Colon (tissue), 2 donors: Measurements from ENCODE around the gene PWWP2B.
"Not testable (repeated sequence)": the region's sequence is repeated elsewhere in the genome, so short reads cannot be mapped to it uniquely, and the experiment has no call there.

Experiments used
- FAIRE-seq: peaks from 2 replicates; lab custom pipeline; 2012; peaks lifted over from hg19 to GRCh38; lab: Jason Lieb, UNC
- donor health status: control.
- donor health status: control.

Gene PWWP2B

DNA sequence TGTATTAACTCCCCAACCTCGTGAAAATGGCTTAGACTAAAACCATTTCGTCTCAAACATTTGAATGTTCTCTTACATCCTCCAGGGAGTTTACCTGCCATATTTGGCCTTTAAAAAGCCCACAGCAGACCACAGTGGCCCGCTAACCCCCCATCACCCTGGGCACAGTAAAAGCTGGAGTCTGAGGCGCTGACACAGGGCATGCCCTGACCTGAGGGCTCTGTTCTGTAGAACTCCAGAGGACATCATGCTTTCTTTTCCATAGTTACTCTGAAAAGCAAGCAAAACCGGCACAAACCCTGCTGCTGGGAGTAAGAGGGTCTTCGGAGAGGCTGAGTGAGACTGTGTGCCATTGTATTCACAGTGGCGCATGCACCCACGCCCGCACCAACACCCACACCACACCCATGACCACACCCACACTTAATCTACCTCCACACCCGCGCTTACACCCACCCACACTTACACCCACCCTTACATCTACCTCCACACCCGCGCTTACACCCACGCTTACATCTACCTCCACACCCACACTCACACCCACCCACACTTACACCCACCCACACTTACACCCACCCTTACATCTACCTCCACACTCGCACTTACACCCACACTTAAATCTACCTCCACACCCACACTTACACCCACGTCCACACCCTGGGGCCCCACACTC, 32.9 kb upstream of the PWWP2B start:
- no peak for FAIRE-seq

GRCh38 chr10:132364594-132364970, 32.4 kb upstream of the PWWP2B start:
- no peak for FAIRE-seq

- FAIRE-seq = no peak
These were observed 31.9 kb upstream of the PWWP2B start for GRCh38 chr10:132365102-132365501.

DNA sequence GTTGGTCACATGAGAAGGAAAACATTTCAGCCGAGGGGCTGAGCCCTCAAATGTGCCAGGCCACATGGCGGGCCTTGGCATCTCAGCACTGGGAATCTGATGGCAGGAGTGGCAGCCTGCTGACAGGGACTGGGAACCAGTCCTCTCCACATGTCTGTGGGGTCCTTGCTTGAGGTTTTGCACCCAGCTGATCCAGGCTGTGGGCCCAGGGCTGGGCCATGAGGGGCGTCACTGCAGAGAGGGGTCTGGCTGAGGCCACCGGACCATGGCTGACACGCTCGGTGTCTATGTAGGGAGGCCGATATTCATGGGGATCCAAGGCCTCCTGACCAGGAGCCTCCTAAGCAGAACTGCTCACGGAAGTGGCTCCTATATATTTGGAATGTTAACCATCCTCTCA, 31.0 kb upstream of the PWWP2B start:
- no peak for FAIRE-seq

- FAIRE-seq = no peak
These were observed 30.5 kb upstream of the PWWP2B start for GRCh38 chr10:132366499-132366898.

GRCh38 chr10:132368391-132368790, 28.6 kb upstream of the PWWP2B start:
- FAIRE-seq = no peak

- FAIRE-seq = no peak
These were observed 27.9 kb upstream of the PWWP2B start for GRCh38 chr10:132368881-132369635.

DNA sequence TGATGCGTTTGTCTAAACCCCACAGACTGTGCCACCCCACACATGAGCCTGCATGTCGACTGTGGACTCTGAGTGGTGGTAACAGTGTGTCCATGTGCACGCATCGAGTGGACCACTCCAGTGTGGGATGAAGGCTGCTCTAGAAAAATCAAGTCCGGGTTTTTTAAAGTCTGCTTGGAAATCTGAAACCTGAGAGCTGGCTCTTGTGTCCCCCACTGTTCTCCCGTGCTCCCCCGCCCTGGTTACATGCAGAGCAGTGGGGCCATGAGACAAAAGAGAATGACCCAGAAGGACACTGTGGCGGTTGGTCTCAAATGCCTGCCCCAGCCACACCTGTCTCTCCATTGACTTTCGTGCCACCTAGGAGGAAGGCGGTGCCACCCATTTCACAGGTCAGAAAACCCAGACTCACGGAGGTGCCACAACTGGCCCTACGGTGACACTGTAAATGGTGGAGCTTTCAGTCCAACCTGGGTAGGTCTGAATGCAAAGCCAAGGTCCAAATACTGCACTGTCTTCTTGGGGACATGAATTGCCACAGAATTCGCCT, 27.3 kb upstream of the PWWP2B start:
- no peak for FAIRE-seq

GRCh38 chr10:132370426-132371340, 26.3 kb upstream of the PWWP2B start:
- FAIRE-seq = no peak

DNA sequence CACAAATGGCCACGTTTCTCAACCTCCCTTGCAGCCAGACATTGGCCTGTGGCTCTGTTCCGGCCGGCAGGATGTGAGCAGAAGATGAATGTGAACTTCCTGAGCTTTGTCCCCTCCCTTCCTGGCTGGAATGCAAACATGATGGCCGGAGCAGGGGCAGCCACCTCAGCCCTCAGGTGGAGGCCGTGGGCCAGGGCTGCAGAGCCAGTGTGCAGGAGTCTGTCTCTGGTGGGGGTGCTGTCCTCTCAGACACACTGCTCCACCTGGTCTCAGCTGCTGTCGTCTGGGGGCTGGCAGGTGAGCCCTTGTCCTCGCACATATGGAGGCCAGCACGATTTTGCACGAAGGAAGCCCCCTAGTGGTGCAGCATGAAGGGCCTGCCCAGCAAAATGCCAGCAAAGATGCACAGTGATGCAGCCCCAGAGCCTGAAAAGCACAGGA, 25.3 kb upstream of the PWWP2B start:
- no peak for FAIRE-seq

GRCh38 chr10:132372516-132373095, 24.4 kb upstream of the PWWP2B start:
- no peak for FAIRE-seq

DNA sequence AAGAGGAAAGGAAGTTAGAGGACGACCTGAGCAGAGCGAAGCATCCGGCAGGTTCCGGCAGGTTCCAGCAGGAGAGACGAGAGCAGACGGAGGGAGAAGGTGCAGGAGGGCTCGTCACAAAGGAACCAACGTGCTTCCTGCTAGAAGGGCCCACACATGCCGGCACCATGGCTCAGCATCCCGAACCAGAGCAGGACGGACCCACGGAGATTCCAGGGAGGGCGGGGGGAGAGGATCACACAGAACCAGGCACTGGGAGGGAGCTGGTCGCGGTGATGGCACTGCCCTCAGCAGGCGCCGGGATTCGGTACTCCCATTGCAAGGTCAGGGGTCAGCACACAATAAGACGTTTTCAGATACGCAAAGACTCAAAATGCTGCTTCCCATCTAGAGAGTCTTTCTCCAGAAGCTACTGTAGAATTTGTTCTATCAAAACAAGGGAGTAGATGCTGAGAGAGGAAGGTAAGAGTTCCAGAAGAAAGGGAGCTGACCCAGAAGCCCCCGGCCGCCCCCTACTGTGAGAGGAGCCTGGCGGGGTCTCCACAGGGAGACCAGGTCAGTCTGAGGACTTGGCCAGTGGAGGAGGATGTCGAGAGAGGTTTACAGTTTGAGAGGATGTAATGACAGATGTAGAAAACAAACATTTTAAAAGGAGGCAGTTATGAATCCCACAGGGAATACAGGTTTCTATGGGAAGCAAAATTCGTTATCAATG, 23.6 kb upstream of the PWWP2B start:
- no peak for FAIRE-seq

DNA sequence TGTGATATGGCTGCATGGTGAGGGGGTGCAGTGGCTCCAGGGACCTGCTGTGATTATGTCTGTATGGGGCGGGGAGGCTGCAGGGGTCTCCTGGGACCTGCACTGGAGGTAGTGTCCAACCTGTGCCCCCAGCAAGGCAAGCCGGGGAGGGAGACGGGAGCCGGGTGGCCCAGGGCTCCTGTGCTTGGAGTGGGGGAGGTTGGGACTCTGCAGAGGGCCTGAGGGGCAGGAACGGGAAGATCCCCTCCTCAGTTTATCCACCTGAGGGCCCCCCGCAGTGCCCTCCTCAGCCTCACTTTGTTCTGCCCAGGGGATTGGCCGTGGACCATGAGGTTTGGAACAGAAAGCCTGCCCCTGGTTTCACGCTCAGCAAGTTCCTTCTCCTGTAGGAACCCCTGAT, 22.8 kb upstream of the PWWP2B start:
- no peak for FAIRE-seq

DNA sequence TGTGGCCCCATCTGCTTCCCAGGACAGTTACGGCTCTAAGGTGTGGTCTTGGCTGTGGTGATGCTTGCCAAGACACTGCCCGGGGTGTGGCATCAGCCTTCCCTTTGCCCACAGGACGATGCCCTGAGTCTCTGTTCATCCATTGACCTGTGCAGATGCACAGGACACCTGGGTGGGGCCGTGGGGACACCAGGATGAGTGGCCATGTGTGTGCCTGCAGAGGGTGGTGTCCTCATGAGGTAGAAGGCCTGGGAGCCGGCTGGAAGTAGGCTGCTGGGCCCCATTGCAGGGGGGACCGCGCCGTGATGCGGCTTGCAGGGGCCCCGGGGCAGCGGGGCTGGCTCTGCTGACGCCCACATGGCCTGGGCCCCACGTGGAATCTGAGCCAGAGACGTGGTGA, 22.4 kb upstream of the PWWP2B start:
- FAIRE-seq = no peak

- no peak for FAIRE-seq
These were observed 21.7 kb upstream of the PWWP2B start for GRCh38 chr10:132375116-132375794.

- FAIRE-seq = no peak
These were observed 21.2 kb upstream of the PWWP2B start for GRCh38 chr10:132375795-132376297.

GRCh38 chr10:132376394-132376851, 20.6 kb upstream of the PWWP2B start:
- no peak for FAIRE-seq

DNA sequence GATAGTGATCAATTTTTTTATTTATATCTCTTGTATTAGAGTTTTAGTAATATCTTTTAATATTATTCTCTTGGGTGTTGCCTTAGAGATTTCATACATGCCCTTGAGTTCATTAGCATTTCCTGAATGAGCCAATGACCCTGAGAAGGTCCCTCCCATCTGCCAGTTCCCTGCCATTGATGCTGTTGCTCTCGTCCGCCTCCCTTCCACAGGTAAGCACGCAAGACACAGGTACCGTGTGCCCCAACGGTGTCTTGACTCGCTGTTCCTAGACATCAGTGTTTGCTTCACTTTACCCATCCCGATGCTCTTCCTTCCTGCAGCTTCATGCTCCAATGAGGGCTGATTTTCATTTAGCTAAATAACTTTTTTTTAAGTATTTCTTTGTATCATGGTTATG, 19.7 kb upstream of the PWWP2B start:
- FAIRE-seq = no peak

GRCh38 chr10:132379026-132379425, 18.0 kb upstream of the PWWP2B start:
- not testable (repeated sequence) for FAIRE-seq

DNA sequence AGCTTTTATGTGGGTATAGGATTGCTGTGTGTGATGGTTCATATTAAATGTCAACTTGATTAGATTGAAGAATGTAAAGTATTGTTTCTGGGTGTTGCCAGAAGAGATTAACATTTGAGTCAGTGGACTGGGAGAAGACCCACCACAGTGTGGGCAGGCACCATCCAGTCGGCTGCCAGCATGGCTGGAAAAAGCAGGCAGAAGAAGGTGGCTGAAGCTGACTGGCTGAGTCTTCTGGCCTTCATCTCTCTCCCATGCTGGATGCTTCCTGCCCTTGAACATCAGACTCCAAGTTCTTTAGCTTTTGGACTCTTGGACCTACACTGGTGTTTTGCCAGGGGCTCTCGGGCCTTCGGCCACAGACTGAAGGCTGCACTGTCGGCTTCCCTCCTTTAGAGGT, 16.0 kb upstream of the PWWP2B start:
- not testable (repeated sequence) for FAIRE-seq
